Endothelial cell of umbilical vein (primary cell): ENCODE results near the gene BEND4.

ENCODE experiments used
- TF ChIP-seq, protein P1 (sequence below), 2 donors: IDR thresholded peaks; 1 replicate in 1 of 2; 2 replicates in 1 of 2; pipeline ENCODE4 v1.5.1; 2011; ENCODE audit warnings: low read length in 2 of 2, mild to moderate bottlenecking in 2 of 2, moderate library complexity in 2 of 2, control low read depth in 1 of 2, inconsistent platforms in 1 of 2, low read depth in 1 of 2; ENCODE audit not compliant: insufficient read depth in 1 of 2; ENCODE audit errors: extremely low read depth in 1 of 2
- TF ChIP-seq, protein P2 (sequence below): IDR thresholded peaks from 2 replicates; pipeline ENCODE4 v1.6.1; 2011; ENCODE audit not compliant: insufficient read depth, insufficient read length

DNA sequence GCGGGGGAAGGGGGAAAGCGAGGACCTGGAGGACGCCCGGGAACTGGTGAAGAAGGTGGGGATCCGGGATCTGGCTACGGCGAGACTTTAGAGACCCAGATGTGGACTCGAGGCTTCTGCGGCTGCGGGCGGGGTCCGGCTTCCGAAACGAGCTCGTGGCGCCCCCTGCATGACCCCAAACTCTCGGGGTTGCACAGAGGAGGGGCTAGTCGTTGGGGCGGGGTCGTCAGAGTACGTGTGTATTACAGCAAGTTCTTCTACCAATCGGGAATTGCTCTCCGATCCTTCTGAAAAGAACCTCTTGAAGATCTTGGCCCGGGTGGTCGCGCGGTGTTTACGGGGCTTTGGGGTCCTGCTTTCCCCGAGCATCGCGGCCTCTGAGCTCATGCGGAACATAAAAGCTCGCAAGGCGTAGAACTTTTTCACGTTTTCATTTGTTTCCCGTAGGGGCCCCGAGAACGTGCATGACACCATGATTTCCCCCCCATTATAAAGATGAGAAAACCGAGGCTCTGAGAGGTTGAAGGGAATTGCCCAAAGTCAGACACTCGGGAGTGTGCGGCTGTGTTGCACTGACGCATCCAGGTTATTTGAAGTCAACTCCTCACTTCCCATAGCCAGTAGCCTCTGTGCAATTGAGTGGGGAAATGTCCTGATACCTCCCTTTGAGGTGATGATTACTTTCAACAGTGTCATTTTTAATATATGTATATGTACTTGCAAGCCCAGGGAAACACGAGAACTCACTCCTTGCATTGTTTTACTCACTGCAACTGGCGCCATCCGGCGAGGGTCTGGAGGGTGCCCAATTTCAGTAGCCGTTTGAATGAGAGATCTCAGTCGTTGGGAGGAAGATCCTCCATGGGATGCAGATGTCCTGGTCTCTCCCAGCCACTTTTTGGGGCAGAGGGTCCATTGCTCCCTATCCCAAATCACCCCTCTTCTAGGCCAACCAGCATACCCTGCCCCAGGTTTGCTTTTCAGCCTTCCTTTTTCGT, at the start of gene BEND4:
- TF ChIP-seq, protein P1, sequence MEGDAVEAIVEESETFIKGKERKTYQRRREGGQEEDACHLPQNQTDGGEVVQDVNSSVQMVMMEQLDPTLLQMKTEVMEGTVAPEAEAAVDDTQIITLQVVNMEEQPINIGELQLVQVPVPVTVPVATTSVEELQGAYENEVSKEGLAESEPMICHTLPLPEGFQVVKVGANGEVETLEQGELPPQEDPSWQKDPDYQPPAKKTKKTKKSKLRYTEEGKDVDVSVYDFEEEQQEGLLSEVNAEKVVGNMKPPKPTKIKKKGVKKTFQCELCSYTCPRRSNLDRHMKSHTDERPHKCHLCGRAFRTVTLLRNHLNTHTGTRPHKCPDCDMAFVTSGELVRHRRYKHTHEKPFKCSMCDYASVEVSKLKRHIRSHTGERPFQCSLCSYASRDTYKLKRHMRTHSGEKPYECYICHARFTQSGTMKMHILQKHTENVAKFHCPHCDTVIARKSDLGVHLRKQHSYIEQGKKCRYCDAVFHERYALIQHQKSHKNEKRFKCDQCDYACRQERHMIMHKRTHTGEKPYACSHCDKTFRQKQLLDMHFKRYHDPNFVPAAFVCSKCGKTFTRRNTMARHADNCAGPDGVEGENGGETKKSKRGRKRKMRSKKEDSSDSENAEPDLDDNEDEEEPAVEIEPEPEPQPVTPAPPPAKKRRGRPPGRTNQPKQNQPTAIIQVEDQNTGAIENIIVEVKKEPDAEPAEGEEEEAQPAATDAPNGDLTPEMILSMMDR (IDR thresholded peaks at IDR 0.05; ENCODE audit: extremely low read depth in 1 of 2, insufficient read depth in 1 of 2, low read depth in 1 of 2, low read length in 2 of 2) = no peak
- TF ChIP-seq, protein P2, sequence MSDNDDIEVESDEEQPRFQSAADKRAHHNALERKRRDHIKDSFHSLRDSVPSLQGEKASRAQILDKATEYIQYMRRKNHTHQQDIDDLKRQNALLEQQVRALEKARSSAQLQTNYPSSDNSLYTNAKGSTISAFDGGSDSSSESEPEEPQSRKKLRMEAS = no peak
